KOPT-K1 (cell line): ENCODE data around the gene SLC35E1.

Source experiments
- H3K27ac ChIP-seq: fragments of 200-600 bp; sonication (generic); 2 replicates; pipeline ENCODE4 v1.5.1; 2016; ENCODE audit warnings: antibody characterized with exemption, mild to moderate bottlenecking, low read depth, low read length; ENCODE audit not compliant: poor library complexity, severe bottlenecking
- H3K36me3 ChIP-seq: fragments of 200-600 bp; sonication (generic); 2 replicates; pipeline ENCODE4 v1.5.1; 2017; ENCODE audit warnings: antibody characterized with exemption, mild to moderate bottlenecking, low read length, moderate library complexity; ENCODE audit not compliant: insufficient read depth
- H3K9me3 ChIP-seq: fragments of 200-600 bp; sonication (generic); 2 replicates; pipeline ENCODE4 v1.5.1; 2017; ENCODE audit warnings: antibody characterized with exemption, low read length, mild to moderate bottlenecking; ENCODE audit not compliant: insufficient read depth, poor library complexity, severe bottlenecking

The SLC35E1 gene

DNA sequence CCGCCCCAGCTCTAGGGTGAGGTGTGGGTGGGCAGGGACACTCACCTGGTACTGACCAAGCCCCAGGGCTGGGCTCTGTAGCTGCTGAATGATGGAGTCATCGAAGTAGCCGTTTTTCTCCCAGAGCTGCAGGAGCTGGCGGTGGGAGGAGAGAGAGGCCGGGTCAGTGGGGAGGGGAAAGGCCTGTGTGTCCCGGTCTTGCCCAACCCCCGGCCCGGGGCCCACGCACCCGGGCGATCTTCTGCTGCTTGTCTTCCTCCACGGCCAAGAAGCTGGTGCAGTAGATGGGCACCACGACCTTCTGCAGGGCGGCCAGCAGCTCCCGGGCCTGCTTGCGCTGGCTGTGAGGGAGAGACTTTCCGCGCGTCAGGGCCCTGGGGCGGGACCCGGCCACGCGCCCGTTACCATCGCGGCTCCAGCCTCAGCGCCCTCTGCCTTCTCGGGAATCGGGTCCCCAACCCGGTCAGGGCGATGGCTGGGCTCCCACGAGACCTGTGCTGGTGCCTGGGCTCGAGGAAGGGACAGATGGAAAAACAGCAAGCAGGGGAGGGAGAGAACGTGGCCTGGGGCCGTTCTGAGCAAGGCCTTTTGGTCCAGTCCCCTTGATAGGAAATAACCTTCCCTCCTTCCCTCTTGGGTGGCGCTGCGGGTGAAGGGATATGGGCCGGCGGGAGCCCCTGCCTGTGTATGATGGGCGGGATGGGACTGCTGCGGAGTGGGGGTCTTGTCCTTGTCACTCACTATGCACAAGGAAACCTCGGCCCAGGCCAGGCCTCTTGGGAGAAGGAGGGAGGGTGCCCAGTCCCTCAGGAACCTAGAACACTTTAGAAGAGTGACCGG, 41.5 kb downstream of the SLC35E1 start:
- no peaks in the 10 kb centered on the region for H3K9me3 ChIP-seq
- peaks cover 100% of the 10 kb centered on the region for H3K36me3 ChIP-seq
- H3K27ac ChIP-seq: no peak overlapping the region

DNA sequence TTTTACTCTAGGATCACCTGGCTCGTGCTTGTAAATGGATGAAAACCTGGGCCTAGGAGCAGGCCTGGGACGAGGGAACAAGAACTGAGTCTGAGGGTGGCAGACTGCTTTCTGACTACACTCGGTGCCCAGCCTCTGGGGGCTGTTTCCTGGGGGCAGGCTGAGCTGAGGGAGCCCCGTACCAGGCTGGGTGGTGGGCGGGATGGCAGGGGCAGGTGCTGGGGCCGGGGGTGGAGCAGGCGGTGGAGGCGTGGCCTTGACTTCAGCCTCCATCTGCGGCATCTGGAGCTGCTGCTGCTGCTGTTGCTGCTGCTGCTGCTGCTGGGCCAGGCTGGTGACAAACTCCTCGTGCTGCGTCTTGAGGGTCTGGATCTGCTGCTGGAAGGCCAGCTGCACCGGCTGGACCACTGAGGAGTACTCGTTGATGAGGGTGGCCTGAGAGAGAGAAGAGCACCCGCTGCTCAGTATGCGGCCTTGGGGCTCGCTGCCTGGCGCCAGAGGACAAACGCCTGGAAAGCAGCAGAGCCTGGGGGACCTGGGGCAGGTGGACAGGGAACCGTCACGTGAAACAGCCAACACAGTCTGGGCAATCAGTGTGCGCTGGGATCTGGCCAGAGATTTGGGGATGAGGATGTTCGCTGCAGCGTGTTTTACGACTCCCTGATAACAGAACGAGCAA, 42.6 kb downstream of the SLC35E1 start:
- H3K36me3 ChIP-seq: peaks cover 100% of the 10 kb centered on the region
- no peak overlapping the region for H3K27ac ChIP-seq
- H3K9me3 ChIP-seq: no peaks in the 10 kb centered on the region

DNA sequence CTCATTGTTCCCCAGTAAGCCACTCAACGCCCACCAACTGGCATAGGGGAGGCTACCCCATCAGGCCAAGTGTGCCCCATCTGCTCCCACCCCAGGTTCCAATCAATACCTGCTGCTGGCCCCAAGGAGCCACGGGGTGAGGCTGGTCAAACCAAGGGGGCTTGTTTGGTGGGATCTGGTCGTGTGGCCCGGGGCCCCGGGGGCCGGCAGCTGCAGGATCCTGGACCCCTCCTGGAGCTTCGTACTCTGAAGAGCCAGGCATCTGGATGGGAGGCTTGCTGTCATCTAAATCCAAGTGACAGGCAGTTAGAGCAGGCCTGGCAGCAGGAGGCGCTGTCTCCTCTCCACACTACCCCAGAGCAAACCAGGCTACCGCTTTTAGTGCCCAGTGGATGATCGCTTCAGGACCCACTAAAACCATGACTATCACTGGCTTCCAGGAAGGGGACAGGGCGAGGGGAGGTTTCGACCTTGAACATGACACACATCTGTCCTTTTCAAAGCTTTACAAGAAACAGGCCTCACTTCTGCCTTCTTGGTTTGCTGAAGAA, 44.2 kb downstream of the SLC35E1 start:
- H3K36me3 ChIP-seq: peaks cover 99% of the 10 kb centered on the region
- no peak overlapping the region for H3K27ac ChIP-seq
- H3K9me3 ChIP-seq: no peaks in the 10 kb centered on the region

DNA sequence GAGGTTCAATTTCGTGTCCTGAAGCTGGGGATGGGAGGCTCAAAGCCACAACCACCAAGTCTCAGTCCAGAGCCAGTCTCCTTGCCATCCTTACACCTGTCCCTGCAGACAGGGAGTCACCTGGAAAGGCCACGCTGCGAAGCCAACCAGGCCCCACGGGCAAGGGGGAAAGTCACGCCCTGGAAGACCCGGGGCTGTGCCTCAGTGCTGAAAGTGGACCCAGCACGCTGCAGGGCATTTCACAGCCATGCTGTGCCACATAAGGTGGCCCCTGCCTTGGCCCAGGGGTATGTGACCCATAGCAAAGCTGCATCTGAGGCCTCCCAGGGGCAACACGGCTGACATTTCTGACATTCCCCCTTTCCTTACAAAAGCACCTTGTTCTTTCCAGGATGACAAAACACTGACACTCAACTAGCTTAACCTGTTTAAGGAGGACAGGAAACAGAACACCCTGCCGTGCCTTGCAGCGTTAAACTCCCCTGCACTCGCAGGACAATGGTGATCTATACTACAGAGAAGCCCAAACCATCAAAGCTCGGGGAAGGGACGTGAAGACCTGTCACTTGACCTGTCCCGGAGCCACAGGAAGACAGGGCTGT, 44.8 kb downstream of the SLC35E1 start:
- H3K36me3 ChIP-seq: peaks cover 99% of the 10 kb centered on the region
- no peak overlapping the region for H3K27ac ChIP-seq
- H3K9me3 ChIP-seq: no peaks in the 10 kb centered on the region

DNA sequence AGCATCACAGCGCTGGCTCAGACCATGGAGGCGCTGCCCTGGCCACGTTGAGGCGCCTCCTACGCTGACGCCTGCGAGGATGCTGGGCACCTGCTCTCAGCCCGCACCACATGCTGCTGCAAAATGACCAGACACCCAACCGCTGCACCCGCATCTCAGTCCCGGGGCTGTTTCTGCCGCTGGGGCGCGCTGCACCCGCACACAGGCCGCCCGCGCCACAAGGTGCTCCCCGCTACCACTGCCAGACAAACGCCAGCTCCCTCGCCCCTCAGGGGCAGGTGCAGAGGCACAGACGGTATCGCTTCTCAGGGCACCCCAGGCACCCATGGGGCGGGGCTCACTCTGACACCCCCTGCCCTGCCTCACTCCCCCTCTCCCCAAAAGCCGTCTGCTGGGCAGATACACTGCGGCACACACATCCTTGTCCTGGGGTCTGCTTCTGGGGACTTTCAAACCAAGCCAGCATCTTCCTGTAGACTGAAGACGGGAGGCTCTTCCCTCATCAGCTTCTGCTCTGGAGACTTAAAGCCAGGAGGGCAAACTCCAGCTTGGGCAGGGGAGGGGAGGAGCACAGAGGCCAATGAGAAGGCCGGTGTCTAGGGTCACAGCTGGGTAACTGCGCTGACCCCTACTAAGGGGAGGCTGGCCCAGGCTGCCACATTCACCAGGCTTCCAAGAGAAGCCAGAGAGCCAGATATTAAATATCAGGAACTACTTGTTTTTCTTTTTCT, 46.3 kb downstream of the SLC35E1 start:
- H3K36me3 ChIP-seq: peaks cover 99% of the 10 kb centered on the region
- H3K27ac ChIP-seq: no peak overlapping the region
- H3K9me3 ChIP-seq: no peaks in the 10 kb centered on the region

DNA sequence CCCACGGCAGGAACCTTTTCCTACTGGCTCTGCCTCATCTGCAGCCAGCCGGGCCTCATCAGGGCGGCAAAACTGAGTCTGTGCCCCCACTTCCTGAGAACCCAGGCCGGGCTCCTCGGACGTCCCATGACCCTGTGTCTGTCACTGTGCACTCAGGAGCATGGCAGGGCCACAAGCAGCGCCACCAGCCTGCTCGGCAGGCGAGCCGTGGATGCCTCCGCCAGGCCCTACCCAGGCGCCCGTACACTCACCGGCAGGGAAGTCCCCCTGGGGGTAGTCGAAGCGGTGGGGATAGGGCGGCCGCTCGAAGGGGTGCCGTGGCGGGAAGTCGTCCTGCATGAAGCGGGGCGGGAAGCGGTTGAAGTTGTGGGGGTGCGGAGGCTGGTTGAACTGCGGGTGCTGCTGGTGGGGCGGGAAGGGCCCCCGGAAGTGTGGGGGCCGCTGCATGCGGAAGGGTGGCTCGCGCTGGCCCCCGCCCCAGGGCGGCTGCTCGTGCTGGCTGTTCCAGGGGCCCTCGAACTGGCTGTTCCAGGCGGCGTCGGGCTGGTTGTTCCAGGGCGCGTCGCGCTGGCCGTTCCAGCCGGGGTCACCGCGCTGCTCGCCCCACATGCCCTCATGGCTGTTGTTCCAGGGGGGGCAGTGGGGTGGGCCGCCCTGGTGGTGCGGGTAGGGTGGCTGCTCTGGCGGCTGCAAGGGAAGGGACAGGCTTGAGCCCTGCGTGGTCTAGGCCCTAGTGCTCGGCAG, 47.1 kb downstream of the SLC35E1 start:
- Histone ChIP-seq H3K36me3 (peaks cover 99% of the 10 kb centered on the region), H3K27ac (no peak overlapping the region), H3K9me3 (no peaks in the 10 kb centered on the region)

DNA sequence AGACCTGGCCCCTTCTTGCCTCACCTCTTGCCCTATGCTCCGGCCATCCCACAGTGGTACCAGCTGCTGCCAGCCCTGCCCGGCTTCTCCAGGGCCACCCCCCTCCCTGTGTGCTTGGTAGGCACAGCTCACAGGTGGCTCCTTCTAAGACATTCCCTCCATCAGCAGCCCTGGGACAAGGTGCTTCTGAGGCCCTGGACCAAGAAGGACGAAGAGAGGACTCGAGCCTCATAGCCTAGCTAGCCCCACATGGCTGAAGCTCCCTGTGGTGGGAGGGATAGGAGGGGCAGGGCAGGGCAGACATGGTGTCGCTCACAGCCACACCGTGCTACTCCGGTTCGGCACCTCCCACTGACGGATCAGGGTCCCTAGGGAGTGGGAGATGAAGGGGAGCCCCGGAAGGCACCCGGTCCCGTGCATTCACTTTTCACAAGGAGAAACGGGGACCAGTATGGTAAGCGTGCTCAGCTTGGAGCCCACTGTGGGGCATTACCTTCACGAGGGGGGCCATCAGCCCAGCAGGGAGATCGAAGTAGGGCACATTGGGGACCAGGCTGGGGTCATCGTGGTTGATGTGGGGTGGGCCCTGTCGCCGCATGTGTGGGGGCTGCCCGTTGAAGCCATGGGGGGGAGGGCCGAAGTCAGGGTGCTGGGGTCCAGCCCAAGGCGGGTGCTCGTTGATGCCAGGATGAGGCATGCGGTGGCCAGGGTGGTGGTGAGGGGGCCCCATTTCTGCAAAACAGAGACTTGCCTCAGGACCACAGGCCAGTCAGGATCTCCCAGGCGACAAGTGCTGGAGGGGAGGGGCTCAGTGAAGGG, 49.4 kb downstream of the SLC35E1 start:
- Histone ChIP-seq H3K9me3 (no peaks in the 10 kb centered on the region), H3K36me3 (peaks cover 99% of the 10 kb centered on the region), H3K27ac (no peak overlapping the region)

DNA sequence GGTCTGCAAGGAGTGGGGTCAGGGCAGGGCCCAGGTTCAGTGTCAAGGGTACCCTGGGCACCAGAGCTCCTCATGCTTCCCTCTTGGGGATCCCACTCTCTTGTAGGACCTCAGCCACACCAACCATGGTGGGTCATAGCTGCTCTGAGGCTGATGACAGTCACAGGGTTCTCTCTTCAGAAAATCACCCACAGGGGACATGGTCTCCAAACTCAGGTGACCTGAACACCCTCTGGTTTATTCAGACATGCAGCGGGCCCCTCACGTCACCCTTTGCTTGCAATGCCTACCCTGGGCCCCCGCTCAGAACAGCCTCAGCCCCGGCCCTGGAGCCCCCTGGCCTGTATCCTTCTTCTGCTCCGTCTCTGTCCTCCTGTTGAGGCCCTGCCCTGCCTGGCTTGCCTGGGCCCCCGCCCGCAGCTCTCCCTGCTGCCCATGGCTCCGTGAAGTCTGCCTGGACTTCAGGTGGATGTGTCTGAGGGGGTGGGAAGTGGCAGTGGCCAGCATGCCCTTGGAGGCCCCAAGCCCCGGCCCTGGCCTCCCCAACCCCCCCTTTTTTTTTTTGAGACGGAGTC, 50.4 kb downstream of the SLC35E1 start:
- H3K27ac ChIP-seq: no peak overlapping the region

DNA sequence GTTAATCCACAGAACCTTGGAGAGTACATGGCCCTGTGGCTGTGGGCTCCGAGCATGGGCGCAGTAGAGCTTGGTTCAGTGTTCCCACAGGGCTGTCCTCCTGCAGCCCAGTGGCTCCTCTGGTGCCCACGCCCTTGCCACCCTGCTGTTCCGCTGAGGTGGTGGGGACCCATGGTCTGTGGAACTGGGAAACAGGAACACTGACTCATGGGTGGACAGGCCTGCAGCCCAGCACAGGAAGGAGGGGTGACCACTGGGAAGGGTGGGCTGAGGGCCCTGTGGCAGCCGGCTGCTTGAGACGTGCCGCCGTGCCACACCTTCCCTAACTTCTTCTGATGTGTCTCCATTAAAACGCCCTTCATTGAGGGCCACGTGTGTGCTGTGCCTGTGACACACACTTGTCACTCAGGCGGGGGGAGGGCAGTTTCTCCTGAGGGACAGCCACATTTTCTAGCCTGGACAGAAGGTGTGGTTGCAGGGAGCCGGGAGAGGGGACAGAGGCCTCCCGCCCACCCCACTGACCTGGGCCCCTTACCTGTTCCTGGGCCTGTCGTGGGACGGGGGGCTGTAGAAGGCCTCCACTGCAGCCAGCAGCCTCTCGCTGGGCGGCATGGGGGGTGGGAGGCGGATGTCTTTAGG, 51.1 kb downstream of the SLC35E1 start:
- H3K9me3 ChIP-seq: no peaks in the 10 kb centered on the region
- no peak overlapping the region for H3K27ac ChIP-seq
- peaks cover 99% of the 10 kb centered on the region for H3K36me3 ChIP-seq

More for the DNA sequence above, 50.4 kb downstream of the SLC35E1 start:
- Histone ChIP-seq H3K36me3 (peaks cover 99% of the 10 kb centered on the region), H3K9me3 (no peaks in the 10 kb centered on the region)

DNA sequence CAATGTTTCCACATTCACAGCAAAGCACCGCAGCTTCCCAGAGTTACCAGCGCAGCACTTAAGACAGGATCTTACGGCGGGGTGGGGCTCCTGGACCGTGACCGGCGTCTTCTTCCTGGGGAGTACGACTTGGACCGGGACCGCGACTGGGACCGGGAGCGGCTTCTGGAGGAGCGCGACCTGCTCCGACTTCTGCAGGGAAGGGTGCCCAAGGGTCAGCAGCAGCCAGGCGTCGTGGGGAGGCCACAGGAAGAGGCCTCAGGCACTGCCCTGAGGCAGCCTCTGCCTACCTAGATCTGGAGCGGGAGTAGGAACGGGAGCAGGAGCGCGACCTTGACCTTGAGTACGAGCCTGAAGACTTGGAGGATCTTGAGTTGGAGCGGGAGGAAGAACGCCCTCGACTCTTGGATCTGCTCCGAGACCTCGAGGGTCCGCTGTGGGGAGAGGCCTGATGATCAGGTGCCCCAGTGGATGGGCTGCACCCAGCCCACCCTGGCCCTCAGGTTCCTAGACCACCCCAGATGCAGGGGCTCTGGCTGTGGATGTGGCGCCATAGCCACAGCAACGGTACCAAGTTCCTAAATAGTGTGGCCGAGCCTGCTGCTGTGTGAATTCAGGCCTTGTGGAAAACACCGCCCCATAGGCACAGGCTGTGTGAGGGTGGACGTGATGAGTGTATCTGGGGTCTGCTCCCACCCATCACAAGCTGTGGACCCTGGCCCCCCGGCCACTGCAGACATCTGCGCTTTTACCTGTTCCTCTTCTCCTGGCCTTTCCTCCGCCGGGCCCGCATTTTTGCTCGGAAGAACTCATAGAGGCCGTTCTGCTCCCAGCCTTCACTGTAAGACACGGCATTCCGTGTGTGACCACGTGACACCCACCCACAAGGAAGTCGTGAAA, 51.9 kb downstream of the SLC35E1 start:
- Histone ChIP-seq H3K36me3 (peaks cover 97% of the 10 kb centered on the region), H3K27ac (no peak overlapping the region), H3K9me3 (no peaks in the 10 kb centered on the region)

DNA sequence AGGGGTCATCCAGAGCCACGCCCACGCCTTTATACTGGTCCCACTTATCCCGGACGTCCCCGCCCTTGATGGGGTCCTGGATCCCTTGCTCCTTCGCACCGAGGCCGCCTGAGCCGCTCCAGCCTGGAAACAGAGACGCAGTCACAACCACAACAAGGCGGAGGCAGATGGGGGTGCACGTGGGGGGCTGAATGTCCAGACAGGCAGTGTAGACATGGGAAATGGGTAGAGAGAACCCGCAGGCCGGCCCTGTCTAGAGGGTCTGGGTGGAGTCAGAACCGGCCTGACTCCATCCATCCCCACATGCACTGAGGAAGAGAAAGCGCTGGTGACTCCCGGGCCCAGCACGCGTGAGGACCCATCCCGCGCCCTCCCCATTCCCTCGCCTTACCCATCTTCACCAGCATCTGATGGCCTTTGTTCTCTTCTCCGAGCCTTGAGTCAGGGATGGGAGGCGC, 53.0 kb downstream of the SLC35E1 start:
- no peak overlapping the region for H3K27ac ChIP-seq
- H3K36me3 ChIP-seq: peaks cover 88% of the 10 kb centered on the region
- H3K9me3 ChIP-seq: no peaks in the 10 kb centered on the region
